ENCODE data around the gene NFIX.

NFIX gene

DNA sequence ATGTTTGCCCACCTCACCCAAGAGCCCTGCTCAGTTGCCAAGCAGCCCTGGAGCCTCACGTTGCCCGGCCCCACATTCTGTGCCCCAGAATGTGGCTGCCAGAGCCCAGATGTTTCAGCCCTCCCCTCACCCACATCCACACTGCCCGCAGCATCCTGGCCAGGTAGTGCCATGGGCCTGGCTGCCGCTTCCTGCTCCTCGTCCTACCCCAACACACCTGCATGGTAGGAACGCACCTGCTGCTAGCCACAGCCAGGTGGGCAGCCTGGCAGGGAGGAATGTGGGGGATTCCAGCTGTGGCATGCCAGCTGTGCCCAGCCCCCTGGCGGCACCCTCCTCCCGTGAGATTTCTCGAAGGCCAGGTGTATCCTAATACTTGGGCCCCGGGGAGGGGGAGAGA lies 7.5 kb upstream of the NFIX start:
- no peak for DNase-seq (ENCODE audit: low read depth in 2 of 2)

DNA sequence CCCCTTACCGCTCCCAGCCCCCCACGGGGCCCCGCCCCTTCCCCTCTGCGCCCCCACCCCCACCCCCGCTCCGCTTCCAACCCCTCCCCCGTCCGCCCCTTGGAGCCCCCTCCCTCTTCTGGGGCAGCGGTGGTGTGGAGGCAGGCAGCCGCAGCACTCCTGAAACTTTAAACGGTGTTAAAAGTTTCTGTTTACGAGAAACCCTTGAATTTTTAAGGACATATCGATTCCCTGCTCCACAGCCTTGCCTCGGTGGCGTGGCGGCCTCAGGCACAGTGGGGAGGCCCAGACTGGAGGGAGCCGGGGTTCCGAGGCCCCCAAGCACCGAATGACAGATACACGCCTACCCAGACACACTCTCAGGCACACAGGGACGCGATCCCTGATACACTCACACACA lies 4.8 kb upstream of the NFIX start:
- DNase-seq (ENCODE audit: low read depth in 2 of 2): no peak

DNA sequence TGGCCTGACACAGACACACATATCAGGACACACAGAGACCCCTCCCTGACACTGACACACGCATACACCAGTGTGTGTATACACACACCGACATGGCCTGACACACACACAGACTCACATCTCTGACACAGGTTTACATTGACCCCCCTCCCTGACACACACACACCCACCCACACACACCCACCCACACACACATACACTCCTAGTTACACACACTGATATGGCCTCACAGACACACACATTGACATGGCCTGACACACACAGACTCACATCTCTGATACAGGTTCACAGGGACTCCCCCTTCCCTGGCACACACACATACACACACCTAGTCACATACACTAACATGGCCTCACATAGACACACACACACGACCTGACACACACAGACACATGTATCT lies 4.4 kb upstream of the NFIX start:
- DNase-seq (ENCODE audit: low read depth in 2 of 2): no peak

DNA sequence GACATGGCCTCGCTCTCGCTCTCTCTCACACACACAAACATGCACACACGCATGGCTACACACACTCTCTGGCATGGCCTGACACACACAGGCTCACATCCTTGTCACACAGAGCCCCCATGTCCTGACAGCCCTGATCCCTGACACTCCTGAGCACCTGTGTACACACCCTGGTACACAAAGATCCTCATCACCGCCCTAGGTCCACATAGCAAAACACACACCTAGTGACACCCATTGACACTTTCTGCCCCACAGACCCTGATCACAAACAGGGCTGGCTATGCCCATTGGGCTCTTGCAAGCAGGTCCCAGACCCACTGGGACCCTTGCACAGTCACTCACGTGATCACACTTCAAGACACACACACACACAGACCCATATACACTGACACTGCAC lies 4.0 kb upstream of the NFIX start:
- DNase-seq (ENCODE audit: low read depth in 2 of 2): no peak

DNA sequence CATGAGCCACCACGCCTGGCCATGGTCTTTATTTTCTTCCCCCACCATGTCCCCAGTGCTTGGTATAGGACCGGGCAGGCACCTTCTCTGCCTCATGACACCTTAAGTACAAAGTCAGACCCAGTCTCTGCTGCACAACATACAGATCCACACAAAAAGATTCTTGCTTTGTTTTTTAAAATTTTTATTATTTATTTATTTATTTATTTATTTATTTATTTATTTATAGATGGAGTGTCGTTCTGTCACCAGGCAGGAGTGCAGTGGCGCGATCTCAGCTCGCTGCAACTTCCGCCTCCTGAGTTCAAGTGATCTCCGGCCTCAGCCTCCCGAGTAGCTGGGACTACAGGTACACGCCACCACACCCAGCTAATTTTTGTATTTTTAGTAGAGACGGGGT lies 2.5 kb upstream of the NFIX start:
- no peak for DNase-seq (ENCODE audit: low read depth in 2 of 2)

DNA sequence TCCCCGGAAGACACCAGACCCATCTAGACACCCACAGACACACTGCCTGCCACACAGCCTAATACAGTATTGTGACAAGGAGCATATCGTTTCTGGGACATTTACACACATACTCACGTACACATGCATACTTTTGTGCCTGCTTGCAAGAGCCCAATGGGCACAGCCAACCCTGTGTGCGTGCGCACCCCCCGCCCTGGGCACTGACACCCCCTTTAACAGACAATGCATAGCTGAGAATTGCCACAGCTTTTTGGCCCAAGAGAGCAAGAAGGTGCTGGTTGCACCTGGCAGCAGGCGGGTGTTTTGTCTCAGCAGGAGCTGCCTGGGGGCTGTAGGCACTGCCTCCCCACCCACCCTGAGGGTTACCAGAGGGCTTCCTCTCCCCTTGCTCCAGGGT lies 1.7 kb upstream of the NFIX start:
- no peak for DNase-seq (ENCODE audit: low read depth in 2 of 2)

DNA sequence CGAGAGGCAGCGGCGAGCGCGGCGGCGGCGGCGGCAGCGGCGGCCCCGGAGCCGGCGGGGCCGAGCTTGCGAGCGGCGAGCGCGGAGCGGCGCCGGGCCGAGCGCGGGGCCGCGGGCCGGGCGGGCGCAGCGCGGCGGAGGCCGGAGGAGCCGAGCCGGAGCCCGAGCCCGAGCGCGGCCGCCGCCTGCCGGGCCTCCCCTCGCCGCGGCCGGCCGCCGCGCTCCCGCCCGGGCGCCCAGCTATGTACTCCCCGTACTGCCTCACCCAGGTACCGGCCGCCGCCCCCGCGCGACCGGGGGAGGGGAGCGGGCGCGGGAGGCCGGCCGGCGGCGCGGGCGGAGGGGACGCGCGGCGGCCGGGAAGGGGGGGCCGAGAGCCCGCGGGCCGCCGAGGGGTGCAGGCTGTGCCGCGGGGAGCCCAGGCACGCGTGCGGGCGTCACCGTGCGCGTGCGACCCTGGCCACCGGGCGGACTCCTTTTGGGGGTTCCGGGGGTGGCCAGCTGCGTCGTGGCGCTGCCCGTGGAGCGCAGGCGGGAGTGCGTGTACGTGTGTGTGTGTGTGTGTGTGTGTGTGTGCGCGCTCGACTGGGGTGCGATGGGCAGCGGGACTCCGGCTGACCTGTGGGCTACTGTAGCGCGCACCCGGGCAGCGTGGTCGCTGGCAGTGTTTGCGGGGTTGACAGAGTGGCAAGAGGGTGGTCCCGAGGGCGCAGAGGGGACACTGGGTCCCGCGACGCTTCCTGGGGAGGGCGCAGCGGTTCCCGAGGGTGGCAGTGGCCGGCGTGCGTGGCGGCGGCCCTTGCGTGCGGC lies 526 bp downstream of the NFIX start:
- DNase-seq (ENCODE audit: low read depth in 2 of 2): no peak

DNA sequence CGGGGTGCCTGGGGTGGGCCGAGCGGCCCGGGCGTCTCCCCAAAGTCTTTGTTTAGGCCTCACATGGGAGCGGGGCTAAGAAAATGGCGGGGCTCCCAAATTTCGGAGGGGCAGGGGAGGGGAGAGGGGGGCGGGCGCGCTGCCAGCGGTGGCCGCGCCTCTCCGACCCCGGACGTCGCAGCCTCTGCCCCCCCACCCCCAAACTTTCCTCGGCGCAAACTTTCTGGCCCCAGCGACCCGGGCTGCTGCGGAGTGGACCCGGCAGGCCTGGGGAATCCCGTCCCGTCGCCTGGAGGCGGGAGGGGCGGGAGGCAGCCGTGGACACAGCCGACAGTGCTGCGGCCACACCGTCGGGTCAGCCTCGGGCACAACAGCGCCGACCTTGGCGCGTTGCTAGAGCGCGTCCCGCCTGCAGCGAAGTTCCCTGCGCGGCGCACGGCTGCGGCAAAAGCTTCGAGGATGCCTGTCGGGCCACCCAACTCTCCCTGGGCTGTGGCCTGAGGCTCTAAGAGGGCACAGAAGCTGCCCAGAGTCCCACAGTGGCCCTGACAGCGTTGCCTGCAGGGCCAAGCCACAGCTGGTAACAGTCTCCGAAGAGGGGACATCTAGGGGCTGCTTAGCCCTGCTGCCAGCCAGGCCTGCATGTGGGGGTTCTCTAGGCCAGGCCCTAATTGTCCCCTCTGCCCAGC lies 1.3 kb downstream of the NFIX start:
- DNase-seq (ENCODE audit: low read depth in 2 of 2): no peak

DNA sequence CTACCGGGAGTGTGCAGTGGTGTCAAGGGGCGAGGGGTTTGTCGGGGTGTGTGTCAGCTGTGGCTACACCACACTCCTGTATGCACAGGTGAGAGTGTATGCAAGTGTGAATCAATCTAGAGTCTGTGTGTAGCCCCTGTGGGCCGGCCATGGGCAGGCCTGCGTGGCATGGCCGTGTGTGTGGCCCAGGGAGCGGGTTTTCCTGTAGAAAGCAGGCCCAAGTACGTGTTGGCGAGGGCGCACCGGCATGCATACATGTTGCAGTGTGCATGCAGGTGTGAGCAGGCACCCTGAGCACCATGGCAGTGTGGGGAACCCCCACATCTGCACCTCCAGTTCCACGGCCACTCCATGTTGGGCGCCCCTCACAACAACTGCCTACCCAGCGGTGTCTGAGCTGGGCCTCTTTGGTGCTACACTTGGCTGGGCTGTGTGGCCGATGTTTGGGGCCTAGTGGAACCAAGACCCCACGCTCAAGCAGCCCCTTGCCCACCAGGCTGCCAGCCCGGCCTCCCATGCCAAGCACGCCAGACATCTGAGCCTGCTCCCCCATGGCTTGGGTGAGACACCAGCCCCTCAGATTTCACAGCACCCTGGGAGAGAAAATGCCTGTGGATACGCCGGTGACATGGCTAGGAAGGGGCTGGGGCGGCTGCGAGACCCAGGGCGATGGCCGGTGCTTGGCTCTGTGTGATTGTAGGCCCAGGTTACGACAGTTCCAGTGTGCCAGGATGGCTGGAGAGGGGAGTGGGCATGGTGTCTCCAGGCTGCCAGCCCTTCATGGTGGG lies 2.1 kb downstream of the NFIX start:
- DNase-seq (ENCODE audit: low read depth in 2 of 2): no peak

DNA sequence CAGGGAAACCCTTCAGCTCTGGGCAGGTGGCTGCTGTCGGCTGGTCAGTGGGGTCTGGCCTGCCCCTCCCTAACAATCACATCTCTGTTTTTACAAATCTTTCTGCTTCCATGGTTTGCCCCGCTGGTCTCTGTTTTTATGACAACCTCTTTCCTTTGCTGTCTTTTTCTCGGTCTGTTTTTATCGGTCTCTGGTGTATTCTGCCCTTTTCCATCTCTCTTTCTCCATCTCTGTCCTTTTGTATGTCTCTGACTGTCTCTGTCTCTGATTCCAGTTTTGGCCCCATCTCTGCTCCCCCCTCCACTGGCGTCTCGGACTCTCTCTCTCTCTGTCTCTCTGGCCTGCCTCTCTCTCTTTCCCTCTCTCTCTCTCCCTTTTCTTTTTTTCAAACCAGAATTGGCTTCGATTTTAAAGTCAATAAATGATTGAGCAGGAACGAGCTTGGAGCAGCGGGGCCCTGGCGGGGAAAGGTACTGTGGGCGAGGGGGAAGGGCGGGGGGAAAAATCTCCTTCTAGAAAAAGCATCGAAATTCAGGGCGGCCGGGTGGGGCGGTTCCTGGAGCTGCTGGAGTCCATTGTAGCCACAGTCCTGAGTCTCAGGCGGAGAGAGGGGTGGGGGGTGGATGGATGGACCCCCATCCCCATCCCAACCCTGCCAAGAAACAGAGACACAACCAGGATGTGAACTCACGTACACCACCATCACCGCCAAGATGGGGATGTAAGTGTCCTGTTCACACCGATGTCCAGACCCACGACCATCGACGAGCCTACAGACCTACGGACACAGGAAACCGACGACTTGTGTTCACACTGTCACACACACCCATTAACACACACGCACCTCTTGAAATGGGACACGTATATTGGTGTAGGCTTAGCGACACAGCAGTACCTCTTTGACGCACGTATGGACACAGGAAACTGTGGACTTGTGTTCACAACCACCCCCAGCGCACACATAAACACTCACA lies 3.0 kb downstream of the NFIX start:
- DNase-seq (ENCODE audit: low read depth in 2 of 2): no peak

DNA sequence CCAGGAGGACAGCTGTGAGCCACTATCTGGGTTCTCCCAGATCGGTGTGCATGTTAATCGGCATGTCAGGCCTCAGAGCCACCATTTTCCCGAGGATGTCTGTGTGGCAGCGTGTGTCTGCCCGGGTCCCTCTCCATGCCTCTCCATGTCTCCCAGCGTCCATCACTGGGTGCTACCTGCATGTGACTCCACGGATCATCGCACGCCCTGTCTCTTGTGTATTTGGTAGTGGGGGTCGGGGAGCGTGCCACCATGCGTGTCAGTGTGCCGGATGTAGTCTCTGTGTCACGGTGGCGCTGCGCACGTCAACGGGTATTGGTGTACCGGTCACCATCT lies 5.9 kb downstream of the NFIX start:
- no peak for DNase-seq (ENCODE audit: low read depth in 2 of 2)

DNA sequence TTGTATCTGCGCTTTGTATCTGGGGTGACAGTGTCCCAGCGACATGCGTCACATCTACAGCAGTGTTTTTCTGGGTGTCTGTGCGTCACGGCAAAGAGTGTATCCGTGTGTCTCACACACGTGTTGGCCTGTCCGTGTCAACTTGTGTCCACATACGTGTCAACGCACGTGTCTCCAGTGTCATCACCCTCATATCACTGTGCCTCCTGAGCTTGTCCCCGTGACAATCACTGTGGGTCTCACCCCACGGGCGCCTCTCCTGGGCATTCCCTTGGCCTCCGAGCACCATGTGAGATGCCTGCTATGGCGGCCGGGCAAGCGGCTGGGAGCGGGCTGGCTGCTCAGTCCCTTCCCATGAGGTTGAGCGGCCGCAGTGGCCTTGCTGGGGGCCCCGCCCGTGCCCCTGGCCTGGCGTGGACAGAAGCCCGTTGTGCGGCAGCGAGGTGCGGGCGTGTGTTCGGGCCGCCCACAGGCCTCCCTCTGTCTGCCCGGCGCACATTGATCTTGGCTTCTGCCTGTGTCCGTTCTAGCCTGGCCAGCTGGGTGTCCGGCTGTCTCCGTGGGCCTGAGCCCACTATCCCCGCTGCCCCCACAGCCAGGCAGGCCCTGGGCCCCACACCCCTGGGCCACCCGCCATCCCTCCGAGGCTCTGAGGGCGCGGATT lies 6.4 kb downstream of the NFIX start:
- DNase-seq (ENCODE audit: low read depth in 2 of 2): no peak

DNA sequence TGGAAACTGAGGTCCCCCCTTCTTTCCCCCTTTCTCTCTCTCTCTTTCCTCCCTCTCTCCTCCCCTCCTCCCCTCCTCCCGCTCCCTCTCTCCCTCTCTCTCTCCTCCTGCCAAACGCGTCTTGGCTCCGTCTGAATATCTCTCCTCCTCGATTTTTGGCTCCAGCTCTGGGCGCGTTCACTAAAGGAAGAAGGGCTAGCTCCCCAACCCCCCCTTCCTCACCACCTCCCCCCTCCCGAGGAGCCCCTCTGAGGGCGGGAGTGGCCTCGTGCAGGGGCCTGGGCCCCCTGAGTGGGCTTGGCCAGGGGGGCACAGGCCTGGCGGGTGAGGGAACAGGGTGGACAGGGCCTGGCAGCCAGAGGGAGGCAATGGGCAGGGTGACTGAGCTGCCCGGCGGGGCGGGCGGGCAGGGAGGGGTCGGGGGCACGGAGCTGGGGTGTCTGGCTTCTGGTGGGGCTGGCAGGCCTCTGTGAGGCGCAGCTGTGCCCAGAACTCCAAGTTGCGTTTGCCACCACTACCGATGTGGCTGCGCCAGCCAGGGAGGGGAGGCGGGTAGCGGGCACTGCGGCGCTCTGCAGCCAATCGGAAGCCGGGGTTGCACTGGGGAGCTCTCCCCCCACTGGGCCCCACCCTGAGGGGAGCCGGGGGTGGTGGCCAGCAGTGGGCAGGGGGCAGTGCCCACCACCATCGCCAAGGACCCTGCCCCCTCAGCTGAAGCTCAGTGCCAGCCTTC lies 7.1 kb downstream of the NFIX start:
- DNase-seq (ENCODE audit: low read depth in 2 of 2): no peak

DNA sequence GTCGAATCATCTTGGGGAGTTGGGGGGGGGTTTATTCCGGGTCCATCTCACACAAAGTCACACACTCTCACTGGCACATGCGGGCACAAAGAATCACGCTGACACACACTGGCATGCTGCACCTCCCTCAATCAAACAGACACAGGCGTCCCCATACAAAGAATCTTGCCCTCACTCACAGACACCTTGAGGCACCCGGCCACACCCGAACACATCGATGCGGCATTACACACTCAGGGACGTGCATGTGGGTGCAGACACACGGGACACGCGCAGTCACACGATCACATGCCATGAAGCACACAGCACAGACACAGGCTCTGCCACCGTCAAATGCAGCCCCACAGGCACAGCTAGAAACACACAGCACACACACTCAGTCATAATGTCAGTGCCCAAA lies 7.8 kb downstream of the NFIX start:
- DNase-seq (ENCODE audit: low read depth in 2 of 2): no peak

DNA sequence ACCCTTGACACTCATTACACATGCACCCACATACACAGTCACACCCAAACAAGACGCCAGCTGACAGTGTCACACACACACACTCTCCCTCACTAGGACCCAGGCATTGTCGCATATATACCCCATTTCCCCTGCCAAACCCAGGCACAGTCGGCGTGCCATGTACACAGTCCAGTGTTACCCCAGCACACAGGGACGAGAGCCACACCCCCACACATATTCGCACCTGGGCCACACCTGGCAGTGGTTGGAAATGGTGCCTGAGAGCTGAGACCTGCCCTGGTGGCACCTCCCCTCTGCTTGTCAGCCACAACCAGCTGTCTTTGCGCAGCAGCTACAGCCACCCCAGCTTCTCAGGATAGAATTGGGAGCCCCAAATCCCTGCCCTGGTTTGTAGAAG lies 9.0 kb downstream of the NFIX start:
- DNase-seq (ENCODE audit: low read depth in 2 of 2): no peak

DNA sequence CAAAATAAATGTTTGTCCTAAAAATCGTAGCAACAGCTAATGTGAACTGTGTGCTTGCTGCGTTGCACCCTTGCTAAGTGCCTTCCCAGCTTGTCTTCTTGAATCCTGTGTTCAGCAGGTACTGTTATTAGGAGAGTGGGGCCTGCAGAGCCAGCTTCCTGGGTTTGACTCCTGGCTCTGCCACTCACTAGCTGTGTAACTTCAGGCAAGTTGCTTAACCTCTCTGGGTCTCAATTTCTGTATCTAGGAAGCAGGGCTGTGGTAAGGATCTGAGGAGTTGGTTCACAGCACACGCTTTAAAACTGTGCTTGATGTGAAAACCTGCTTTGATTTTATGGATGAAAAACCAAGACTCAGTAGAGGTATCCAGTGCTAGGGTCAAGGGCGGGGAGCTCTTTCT lies 10.0 kb downstream of the NFIX start:
- DNase-seq (ENCODE audit: low read depth in 2 of 2): no peak

DNA sequence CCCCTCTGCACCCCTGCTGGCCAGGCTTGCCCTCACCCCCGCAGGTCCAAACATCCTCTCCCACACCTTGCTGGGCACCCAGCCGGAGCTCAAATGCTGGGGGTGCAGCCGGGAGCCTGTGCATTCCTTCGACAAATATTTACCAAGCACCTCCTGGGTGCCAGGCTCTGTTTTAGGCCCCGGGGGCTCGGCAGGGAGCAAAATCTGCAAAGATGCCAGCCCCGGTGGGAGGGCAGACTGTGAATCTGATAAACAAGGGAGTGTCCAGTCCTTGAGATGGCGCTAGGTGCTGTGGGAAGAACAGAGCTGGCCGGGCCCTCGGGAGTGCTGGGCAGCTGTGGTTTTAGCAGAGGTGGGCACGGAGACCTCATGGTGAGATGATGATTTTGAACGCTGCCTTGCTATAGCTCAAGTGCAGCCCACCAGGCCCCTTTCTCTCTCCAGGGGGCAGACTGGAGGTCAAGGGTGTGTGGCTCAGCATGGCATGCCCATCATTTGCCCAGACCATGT lies 10.6 kb downstream of the NFIX start:
- DNase-seq (ENCODE audit: low read depth in 2 of 2): no peak

DNA sequence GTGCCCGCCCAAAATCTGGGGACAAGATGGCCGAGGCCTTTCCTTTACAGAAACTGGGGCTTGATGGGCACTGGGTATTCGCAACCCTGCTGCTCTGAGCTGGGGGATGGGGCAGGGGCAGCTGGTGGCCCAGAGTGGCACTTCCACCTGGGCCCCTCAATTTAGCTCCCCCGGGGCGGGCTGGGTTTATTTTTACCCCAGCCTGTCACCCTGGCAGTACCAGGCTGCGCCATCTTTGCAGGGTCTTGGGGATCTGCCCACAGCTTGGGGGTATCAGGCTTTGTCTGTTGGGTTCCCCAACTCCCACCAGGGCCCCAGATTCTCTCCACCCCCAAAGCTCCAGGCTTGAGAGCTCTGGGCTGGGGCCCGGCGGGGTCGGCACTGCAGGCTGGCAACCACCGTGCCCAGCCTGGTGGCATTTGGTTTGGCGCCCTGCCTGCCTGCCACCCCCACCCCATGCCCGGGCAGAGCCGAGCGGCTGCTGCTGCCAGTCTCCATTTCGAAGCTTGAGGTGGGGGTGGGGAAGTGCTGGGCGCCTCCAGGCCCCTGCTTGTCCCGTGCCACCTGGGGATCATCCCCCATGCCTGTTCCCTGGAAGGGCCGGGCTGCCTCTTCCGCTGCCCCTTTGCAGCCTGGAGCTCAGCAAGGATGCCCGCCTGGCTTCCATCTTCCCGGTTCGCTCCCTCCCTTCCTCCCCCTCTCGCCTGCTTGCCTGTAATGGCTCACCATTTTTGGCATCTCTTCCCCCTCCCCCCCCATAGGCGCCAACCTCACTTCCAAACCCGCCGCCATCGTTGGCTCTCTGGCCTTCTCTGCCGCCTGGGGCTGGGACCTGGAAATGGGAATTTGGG lies 11.4 kb downstream of the NFIX start:
- DNase-seq (ENCODE audit: low read depth in 2 of 2): no peak

DNA sequence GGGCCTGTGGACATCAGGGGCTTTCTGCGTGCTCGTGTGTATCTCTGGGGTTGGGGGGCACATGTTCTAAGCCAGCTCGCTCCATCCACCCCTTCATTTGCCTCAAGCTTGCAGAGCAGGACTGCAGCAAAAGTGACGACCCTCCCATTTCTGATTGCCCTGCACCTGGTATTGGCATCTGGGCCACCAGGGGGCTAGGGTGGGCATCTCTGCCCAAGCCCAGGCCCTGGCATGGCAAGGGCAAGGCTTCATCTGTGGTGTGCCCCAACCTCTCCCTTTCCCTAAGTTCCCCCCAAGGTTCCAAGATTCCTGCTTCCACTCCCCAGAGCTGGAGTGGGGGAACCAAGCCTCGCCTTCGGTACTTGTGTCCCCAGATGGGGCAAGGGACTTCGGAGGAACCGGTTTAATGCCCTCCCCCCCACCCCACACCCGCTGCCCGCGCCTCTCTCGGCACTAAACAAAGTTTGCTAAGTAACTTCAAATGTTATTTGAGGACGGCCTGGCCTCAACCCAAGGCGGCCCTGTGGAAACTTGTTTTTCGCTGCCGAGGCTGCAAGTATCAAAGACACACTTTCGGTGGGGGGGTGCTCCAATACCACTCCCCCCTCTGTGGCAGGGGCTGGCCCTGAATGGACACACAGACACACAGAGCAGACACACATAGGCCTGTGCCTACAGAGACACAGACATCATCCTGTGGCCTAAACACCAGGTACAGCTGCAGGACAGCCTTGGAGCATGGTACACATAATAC lies 12.2 kb downstream of the NFIX start:
- no peak for DNase-seq (ENCODE audit: low read depth in 2 of 2)

Data from activated CD4-positive, alpha-beta T cell treated with anti-CD3 and anti-CD28 coated beads for 24 hours (primary cell).